NCI-H82 treated with DMSO at 0.1 percent for 48 hours (cell line): ENCODE measurements around the gene LENG9.
"Not testable (repeated sequence)": the region's sequence is repeated elsewhere in the genome, so short reads cannot be mapped to it uniquely, and the experiment has no call there.

Source experiments
- DNase-seq: peaks from one replicate; lab custom pipeline; 2025; ENCODE audit not compliant: unreplicated experiment; lab: John Stamatoyannopoulos, UW

LENG9 gene

GRCh38 chr19:54463531-54464043 lies at the start of gene LENG9:
Gene LENG9 (minus strand): TSS chr19:54463778. CDS start chr19:54463526, 252 bp downstream.
- peak; percentile 85 for DNase-seq

GRCh38 chr19:54509200-54509940 lies 45.8 kb upstream of the LENG9 start:
- not testable (repeated sequence) for DNase-seq

DNA sequence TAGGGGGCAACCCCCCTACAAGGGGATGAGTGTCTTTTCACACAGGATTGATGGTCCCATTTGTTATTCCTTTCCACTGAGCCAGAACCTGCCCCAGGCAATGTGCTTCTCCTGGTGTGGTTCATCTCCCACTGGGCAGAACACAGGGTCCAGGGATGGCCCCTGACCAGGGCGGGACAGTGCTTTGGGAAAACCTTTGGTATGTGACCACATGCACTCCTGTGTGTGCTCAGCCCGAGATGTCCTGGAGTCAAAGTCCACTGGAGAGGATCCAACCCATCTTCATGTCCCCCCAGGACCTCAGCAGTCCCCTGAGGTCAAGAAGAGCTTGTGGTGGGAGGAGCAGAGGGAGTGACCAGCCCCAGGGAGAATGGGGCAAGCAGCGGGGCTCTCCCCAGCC lies 44.9 kb upstream of the LENG9 start:
- not testable (repeated sequence) for DNase-seq

GRCh38 chr19:54507824-54508223 lies 44.2 kb upstream of the LENG9 start:
- DNase-seq = no peak

DNA sequence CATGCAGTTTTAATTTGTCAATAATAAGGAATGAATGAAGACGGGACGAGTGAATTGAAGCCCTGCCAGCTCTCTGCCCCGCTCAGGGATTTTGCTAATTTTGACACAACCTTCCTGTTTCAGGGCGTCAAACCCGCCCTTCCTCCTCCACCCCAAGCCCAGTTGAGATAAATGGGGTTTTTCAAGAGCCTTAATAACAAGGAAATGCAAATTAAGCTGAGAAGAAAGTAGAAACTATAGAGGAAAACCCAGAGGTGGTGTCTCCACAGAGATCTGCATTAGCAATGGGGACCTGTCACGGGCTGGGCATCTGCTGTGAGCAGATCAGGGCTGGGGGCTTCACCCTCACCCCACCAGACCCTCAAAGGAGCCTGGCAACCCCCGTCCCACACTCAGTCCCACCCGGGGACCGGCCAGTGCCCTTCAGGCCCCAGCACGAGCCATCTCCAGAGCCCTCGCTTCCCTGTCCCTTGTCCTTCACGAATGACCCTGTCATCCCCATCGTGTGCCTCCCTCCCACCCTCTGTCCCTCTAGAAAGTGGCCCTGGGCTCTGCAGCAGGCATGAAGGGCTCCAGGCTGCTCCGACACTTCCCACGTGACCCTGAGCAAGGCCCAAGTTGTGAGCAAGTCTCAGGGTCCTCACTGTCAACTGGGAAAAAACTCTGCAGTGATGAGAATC lies 43.6 kb upstream of the LENG9 start:
- DNase-seq = not testable (repeated sequence)

DNA sequence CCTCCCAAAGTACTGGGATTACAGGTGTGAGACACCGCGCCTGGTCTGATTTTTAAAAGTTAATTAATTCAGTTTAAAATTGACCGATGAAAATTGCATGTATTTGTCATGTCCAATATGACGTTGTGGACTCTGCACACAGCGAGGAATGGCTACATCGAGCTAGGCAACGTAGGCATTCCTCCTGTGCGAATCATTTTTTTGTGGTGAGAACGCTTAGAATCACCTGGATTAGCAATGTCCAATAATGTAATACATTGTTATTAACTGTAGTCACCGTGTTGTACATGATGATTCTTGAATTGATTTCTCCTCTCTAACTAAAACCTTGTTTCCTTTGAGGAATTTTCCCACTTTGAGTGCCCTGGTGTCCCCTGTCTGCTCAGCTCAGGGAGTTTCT lies 42.5 kb upstream of the LENG9 start:
- DNase-seq = no peak

- DNase-seq = not testable (repeated sequence)
These were observed 42.0 kb upstream of the LENG9 start for GRCh38 chr19:54505542-54505941.

DNA sequence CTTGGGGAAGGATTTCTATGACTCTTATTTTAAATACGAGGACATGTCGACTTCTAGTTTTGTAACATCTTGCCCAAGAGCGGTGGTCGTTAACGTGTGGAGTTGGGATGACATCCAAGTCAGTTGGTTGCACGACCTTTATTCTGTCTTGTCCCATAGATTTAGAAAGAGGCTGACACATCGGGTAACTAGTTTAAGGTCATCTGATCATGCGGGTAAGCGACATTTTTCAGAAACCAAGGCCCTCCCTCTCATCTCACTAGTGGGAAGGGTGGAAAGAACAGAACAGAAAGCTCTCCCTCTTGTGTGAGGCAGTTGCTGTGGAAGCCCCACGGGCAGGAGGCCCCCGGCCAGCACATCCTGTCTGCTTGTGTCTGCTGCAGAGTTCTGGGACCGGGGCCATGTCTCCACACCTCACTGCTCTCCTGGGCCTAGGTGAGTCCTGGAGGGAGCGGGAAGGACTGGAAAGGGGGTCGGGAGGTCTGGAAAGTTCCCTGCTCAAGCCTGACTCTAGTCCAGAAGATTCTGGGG lies 39.0 kb upstream of the LENG9 start, which contains the start of gene LAIR2:
Gene LAIR2, plus strand, starts transcription at position 314 of the 531 bp plus-strand sequence. Its CDS starts 88 bp downstream, at position 402.
- DNase-seq = no peak

DNA sequence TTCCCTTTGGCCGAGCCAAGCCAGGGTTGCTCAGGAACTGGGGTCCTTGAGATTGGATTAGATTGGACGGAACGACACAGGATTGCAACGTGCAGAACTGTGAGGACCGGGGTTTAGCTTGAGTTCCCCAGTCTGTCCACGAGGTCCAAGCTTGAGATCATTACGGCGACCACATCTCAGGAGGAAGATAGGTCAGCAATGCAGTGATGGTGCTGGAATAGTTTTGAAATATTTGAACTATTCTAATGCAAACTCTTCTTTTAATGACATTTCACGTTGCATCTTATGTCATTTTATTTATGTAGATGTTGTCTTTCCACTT lies 34.8 kb upstream of the LENG9 start:
- DNase-seq = not testable (repeated sequence)

GRCh38 chr19:54497747-54498450 lies 34.3 kb upstream of the LENG9 start:
- not testable (repeated sequence) for DNase-seq

- not testable (repeated sequence) for DNase-seq
These were observed 31.7 kb upstream of the LENG9 start for GRCh38 chr19:54495284-54495683.

DNA sequence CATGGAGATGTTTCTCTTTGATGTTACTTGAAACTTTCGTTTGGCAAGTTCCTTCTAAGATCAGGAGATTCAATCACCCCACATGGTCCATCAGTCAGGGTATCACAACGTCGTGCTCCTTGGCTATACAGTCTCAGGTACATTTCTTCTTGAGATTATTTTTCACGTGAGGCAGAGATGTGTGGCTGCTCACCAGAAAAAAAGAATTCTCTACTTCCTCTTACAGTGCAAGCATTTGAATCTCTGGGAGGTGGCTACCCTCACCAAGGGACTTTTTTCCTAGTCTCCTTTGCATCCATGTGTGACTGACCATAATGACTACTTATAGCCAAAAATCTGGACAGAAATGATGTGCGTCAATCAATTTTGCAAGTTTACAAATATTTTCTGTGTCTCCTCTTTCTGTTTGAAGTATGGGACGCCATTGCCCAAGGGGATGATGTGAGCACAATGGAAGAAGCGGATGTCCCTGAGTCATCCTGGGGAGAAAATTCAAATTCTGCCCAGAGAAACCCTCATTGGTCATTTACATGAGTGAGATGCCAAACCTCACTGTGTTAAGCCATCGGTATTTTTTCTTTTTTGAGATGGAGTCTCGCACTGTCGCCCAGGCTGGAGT lies 30.5 kb upstream of the LENG9 start:
- DNase-seq = no peak

GRCh38 chr19:54493056-54493455 lies 29.5 kb upstream of the LENG9 start:
- DNase-seq = not testable (repeated sequence)

- DNase-seq = no peak
These were observed 29.0 kb upstream of the LENG9 start for GRCh38 chr19:54492568-54492967.

DNA sequence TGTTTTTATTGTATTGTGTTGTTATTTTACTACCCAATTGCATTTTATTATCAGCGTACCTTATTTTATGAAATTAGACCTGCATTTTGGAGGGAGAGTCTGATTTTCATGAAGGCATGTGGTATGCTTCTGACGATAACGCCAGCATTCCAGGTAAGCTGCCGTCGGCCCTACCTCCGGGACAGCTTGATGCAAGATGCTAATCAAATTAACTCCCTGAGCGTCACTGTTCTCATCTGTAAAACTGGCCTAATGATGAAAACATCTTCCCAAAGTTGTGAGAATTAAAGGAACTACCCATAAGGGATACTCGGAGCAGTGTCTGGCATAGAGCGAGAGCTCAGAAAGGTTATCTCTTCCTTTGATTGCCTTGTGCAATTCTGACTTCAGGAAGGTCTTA lies 26.2 kb upstream of the LENG9 start:
- DNase-seq = no peak

- DNase-seq = no peak
These were observed 25.8 kb upstream of the LENG9 start for GRCh38 chr19:54489341-54489740.

GRCh38 chr19:54485851-54486250 lies 22.3 kb upstream of the LENG9 start:
- DNase-seq = no peak

DNA sequence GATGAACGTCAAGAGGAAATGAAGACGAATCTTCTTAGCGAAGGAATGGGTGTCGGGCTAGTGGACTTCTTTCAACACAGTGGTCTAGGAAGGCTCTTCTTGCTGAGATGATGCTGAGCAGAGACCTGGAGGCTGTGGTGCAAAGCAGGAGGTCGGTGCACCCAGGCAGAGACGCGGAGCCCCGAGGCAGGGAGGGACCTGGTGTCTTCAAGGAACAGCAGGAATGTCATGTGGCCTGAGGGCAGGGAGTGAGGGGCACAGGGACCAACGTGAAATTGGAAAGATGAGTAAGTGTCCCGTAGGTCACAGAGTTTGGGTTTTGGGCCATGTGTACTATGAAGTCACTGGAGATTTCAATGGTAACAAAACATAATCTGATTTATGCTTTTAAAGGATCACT lies 20.9 kb upstream of the LENG9 start:
- no peak for DNase-seq

GRCh38 chr19:54482889-54483288 lies 19.3 kb upstream of the LENG9 start:
- no peak for DNase-seq

GRCh38 chr19:54481326-54481930 lies 17.9 kb upstream of the LENG9 start:
- DNase-seq = peak; percentile 27

DNA sequence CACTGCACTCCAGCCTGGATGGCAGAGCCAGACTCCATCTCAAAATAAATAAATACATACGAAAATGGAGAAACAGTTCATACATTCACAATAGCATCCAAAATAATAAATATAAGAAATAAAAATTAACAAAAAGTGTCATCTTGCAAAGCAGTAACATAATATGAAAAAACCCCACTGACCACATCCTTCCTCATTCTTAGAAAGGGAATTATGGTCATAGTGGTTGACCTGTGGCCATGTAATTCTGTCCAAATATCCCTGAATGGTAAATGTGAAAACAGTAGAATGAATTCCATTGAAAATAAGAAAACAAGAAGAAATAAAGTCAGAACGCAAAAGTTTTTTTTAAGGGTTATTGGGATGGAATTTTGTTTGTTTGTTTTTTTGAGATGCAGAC lies 16.5 kb upstream of the LENG9 start:
- no peak for DNase-seq
